ENCODE results near the gene SULF2. TPM values are rescaled to one million over a fixed set of nuclear protein-coding genes. Genes with fewer than 3 reads are reported as not detected.

The SULF2 gene
- total and polyA plus RNA-seq, 4 donors: 8.1 to 25.4 (median 12.0) TPM

- DNase-seq (ENCODE audit: low spot score): no peak
- Histone ChIP-seq H3K4me3 (ENCODE audit: low read depth in 1 of 3, low read length in 3 of 3) (no peak overlapping the region), H3K9ac (ENCODE audit: low read depth in 1 of 2, low read length in 2 of 2) (no peak overlapping the region), H3K27ac (ENCODE audit: low read depth in 1 of 2, low read length in 2 of 2) (no peak overlapping the region), H3K27me3 (ENCODE audit: control insufficient read depth in 4 of 4, insufficient read depth in 4 of 4, low read length in 3 of 4) (no peaks in the 10 kb centered on the region), H3K36me3 (ENCODE audit: control insufficient read depth in 4 of 4, insufficient read depth in 3 of 4, low read depth in 1 of 4, low read length in 3 of 4) (peaks cover 3 to 43% (median 29%) of the 10 kb centered on the region in 4 donors), H3K4me1 (ENCODE audit: control insufficient read depth in 4 of 4, insufficient read depth in 4 of 4, low read length in 3 of 4) (no peaks in the 10 kb centered on the region), H3K9me3 (ENCODE audit: control insufficient read depth in 4 of 4, low read length in 3 of 4) (no peaks in the 10 kb centered on the region)
- TF ChIP-seq ATF3 (IDR thresholded peaks at IDR 0.05) (no peak), CTCF (IDR thresholded peaks at IDR 0.05; ENCODE audit: low read depth, low read length, missing input control) (no peak), RXRA (IDR thresholded peaks at IDR 0.05) (no peak), MAX (IDR thresholded peaks at IDR 0.05) (no peak), TAF1 (conservative IDR thresholded peaks at IDR 0.05) (no peak), SP1 (IDR thresholded peaks at IDR 0.05) (no peak), HNF4G (IDR thresholded peaks at IDR 0.05) (no peak), JUND (IDR thresholded peaks at IDR 0.05) (no peak)
- 96% methylated on average over 4 of the region's 4 CpGs for WGBS
Measured at GRCh38 chr20:47635256-47635655, 150.0 kb downstream of the SULF2 start.

- no peak overlapping the region for H3K4me3 ChIP-seq (ENCODE audit: low read depth in 1 of 3, low read length in 3 of 3)
- H3K9me3 ChIP-seq (ENCODE audit: control insufficient read depth in 4 of 4, low read length in 3 of 4): no peaks in the 10 kb centered on the region
- H3K36me3 ChIP-seq (ENCODE audit: control insufficient read depth in 4 of 4, insufficient read depth in 3 of 4, low read depth in 1 of 4, low read length in 3 of 4): peaks cover 0 to 36% (median 23%) of the 10 kb centered on the region in 4 donors
- H3K9ac ChIP-seq (ENCODE audit: low read depth in 1 of 2, low read length in 2 of 2): no peak overlapping the region
- no peak overlapping the region for H3K27ac ChIP-seq (ENCODE audit: low read depth in 1 of 2, low read length in 2 of 2)
- DNase-seq (ENCODE audit: low spot score): no peak
- TF ChIP-seq HNF4G (IDR thresholded peaks at IDR 0.05): no peak
- no peak for TF ChIP-seq RXRA (IDR thresholded peaks at IDR 0.05)
- TF ChIP-seq GABPA (IDR thresholded peaks at IDR 0.05 in 1 of 2, conservative IDR thresholded peaks at IDR 0.05 in 1 of 2): no peak
- no peaks in the 10 kb centered on the region for H3K27me3 ChIP-seq (ENCODE audit: control insufficient read depth in 4 of 4, insufficient read depth in 4 of 4, low read length in 3 of 4)
- H3K4me1 ChIP-seq (ENCODE audit: control insufficient read depth in 4 of 4, insufficient read depth in 4 of 4, low read length in 3 of 4): no peaks in the 10 kb centered on the region
Measured at GRCh38 chr20:47631078-47631477, 154.2 kb downstream of the SULF2 start.

- no peaks in the 10 kb centered on the region for H3K27me3 ChIP-seq (ENCODE audit: control insufficient read depth in 4 of 4, insufficient read depth in 4 of 4, low read length in 3 of 4)
- no peaks in the 10 kb centered on the region for H3K9me3 ChIP-seq (ENCODE audit: control insufficient read depth in 4 of 4, low read length in 3 of 4)
- H3K4me3 ChIP-seq (ENCODE audit: low read depth in 1 of 3, low read length in 3 of 3): no peak overlapping the region
- peaks cover 0 to 28% (median 17%) of the 10 kb centered on the region in 4 donors for H3K36me3 ChIP-seq (ENCODE audit: control insufficient read depth in 4 of 4, insufficient read depth in 3 of 4, low read depth in 1 of 4, low read length in 3 of 4)
- H3K4me1 ChIP-seq (ENCODE audit: control insufficient read depth in 4 of 4, insufficient read depth in 4 of 4, low read length in 3 of 4): no peaks in the 10 kb centered on the region
- WGBS: 93% methylated on average over 2 of the region's 2 CpGs
- no peak for DNase-seq (ENCODE audit: low spot score)
- no peak overlapping the region for H3K27ac ChIP-seq (ENCODE audit: low read depth in 1 of 2, low read length in 2 of 2)
- no peak overlapping the region for H3K9ac ChIP-seq (ENCODE audit: low read depth in 1 of 2, low read length in 2 of 2)
- TF ChIP-seq RAD21 (IDR thresholded peaks at IDR 0.05) (no peak), REST (IDR thresholded peaks at IDR 0.05) (no peak), JUND (IDR thresholded peaks at IDR 0.05) (no peak), HNF4G (IDR thresholded peaks at IDR 0.05) (no peak), FOXA1 (IDR thresholded peaks at IDR 0.05) (no peak), CTCF (IDR thresholded peaks at IDR 0.05; ENCODE audit: low read depth, low read length, missing input control) (no peak)
Measured at GRCh38 chr20:47629907-47630306, 155.4 kb downstream of the SULF2 start.
